Tibial artery (tissue), 4 donors: ENCODE data around the gene CLEC2L.

ENCODE experiments used
- DNase-seq, 2 donors: peaks; one replicate each; pipeline ENCODE4 v3.0.0-alpha.2; 2019
- H3K27ac ChIP-seq, 2 donors: fragments of 200-600 bp; sonication (generic) in 1 of 2; 1 replicate in 1 of 2; 2 replicates in 1 of 2; pipeline ENCODE4 v1.5.1; 2018 to 2019; ENCODE audit warnings: mild to moderate bottlenecking in 1 of 2
- H3K27me3 ChIP-seq, 2 donors: fragments of 200-600 bp; sonication (generic) in 1 of 2; one replicate each; pipeline versions ENCODE4 v1.5.1 to v1.6.0; 2016 to 2019
- H3K36me3 ChIP-seq, 3 donors: fragments of 200-600 bp; sonication (generic) in 2 of 3; one replicate each; pipeline ENCODE4 v1.5.1; 2016 to 2019; ENCODE audit warnings: mild to moderate bottlenecking in 2 of 3
- H3K4me1 ChIP-seq, 4 donors: fragments of 200-600 bp; sonication (generic) in 2 of 4; 1 replicate in 3 of 4; 2 replicates in 1 of 4; pipeline ENCODE4 v1.5.1; 2016 to 2019
- H3K4me3 ChIP-seq, 2 donors: fragments of 200-600 bp; sonication (generic) in 1 of 2; 1 replicate in 1 of 2; 2 replicates in 1 of 2; pipeline ENCODE4 v1.5.1; 2018 to 2019; ENCODE audit warnings: mild to moderate bottlenecking in 2 of 2
- H3K9me3 ChIP-seq, 3 donors: fragments of 200-600 bp; sonication (generic) in 1 of 3; one replicate each; pipeline ENCODE4 v1.5.1; 2016 to 2019
- intact Hi-C: fragments of 100-400 bp; cut with DNase I; formaldehyde crosslinking; loops from one replicate; pipeline ENCODE4 v1.15.0; 2023; ENCODE audit warnings: low total_unique reads
- TF ChIP-seq, protein P1 (sequence below), 2 experiments: fragments of 200-600 bp in 1 of 2; fragments of 450-650 bp in 1 of 2; IDR thresholded peaks; one replicate each; pipeline ENCODE4 v1.5.1; 2017 to 2019; ENCODE audit warnings: antibody characterized with exemption in 2 of 2, mild to moderate bottlenecking in 1 of 2, moderate library complexity in 1 of 2

CLEC2L gene

DNA sequence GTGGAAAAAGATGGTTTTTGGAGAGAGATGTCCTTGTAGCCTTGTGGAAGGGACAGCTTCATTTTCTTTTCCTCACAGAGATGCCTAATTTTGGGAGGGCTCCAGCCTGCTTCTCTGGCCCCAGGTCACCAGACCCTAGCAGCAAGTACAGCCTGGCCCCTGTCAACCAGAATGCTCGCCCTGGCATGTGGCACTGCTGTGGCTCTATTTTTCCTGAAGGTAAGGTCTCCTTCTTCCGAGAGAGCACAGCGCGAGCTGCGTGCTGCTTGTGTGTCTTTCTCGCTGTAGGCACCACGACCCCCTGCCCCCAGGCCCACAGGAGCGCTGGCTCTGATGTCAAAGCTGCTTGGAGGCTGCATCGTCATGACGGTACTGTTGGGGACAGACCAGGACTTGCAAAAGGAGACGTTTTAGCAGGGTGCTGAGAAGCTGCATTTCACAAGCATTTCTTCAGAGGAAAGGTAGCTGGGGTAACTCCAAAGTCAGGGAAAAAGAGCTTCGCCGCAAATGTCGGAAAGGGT lies 58.7 kb downstream of the CLEC2L start:
- no peak overlapping the region for H3K27ac ChIP-seq
- TF ChIP-seq, protein P1, sequence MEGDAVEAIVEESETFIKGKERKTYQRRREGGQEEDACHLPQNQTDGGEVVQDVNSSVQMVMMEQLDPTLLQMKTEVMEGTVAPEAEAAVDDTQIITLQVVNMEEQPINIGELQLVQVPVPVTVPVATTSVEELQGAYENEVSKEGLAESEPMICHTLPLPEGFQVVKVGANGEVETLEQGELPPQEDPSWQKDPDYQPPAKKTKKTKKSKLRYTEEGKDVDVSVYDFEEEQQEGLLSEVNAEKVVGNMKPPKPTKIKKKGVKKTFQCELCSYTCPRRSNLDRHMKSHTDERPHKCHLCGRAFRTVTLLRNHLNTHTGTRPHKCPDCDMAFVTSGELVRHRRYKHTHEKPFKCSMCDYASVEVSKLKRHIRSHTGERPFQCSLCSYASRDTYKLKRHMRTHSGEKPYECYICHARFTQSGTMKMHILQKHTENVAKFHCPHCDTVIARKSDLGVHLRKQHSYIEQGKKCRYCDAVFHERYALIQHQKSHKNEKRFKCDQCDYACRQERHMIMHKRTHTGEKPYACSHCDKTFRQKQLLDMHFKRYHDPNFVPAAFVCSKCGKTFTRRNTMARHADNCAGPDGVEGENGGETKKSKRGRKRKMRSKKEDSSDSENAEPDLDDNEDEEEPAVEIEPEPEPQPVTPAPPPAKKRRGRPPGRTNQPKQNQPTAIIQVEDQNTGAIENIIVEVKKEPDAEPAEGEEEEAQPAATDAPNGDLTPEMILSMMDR (IDR thresholded peaks at IDR 0.05) = no peak
- no peaks in the 10 kb centered on the region for H3K27me3 ChIP-seq
- H3K36me3 ChIP-seq = peaks cover 80 to 98% (median 98%) of the 10 kb centered on the region in 3 donors
- intact Hi-C loops = no loop called here
- no peak for DNase-seq
- no peaks in the 10 kb centered on the region for H3K4me1 ChIP-seq
- H3K4me3 ChIP-seq = no peak overlapping the region
- H3K9me3 ChIP-seq = no peaks in the 10 kb centered on the region

DNA sequence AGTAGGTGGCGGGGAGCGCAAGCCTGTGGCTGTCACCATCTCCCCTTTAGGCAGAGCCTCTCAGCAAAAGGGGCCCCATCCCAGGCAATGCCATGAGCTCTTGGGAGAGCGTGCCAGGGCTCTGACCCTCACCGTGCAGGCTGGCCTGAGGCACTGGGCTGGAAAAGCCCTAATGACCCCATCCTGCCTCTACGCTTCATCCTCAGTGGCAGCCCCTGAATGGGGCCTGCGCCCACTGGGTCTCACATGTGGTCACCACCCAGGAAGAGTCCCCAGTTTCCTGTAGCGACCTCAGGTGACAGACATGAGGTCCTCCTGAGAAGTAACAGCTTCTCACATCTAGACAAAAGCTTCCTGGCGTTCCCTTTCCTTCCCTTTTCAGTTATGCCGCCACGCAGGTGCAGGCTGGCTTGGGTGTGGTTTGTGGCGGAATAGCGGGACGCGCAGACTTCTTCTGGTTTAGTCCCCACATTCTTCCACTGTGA lies 59.2 kb downstream of the CLEC2L start:
- TF ChIP-seq, protein P1 (IDR thresholded peaks at IDR 0.05) = no peak
- intact Hi-C loops = no loop called here
- Histone ChIP-seq H3K4me1 (no peaks in the 10 kb centered on the region), H3K27ac (no peak overlapping the region), H3K27me3 (no peaks in the 10 kb centered on the region), H3K36me3 (peaks cover 85 to 95% (median 93%) of the 10 kb centered on the region in 3 donors), H3K9me3 (no peaks in the 10 kb centered on the region), H3K4me3 (no peak overlapping the region)
- no peak for DNase-seq

DNA sequence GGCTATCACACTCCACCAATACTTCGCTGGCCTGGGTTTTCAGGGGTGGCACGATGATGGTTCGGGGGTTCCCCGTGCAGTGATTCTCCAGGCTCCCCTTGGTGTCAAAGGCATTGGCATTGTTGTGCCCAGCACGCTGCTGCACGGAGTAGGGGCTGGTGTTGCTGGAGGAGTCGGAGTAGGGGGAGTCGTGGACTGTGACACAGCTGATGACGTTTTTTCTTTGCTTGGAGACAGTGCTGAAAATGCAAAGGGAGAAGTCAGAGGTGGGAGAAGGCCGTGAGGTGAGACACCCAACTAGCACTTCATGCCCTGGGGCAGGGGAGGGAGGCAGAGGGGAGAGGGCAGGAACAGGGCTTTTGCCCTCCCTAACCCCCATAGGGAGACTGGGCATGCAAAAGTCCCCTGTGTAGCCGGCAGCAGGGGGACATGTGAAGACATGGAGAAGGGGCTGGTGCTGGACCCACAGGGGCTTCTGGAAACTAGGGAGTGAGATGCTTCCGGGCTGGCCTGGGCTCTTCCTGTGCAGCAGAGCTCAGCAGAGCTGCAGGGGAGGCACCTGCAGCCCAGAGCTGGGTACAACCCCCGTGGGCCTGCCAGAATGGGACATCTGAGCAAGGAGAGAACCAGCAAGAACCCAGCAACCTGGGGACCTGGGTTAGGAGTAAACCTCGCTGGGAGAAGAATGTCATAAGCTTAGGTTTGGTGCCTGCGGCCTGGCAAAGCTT lies 60.5 kb downstream of the CLEC2L start:
- TF ChIP-seq, protein P1 (IDR thresholded peaks at IDR 0.05) = no peak
- H3K36me3 ChIP-seq = peaks cover 85 to 95% (median 87%) of the 10 kb centered on the region in 3 donors
- no peak for DNase-seq
- H3K27me3 ChIP-seq = no peaks in the 10 kb centered on the region
- H3K4me3 ChIP-seq = no peak overlapping the region
- no peak overlapping the region for H3K27ac ChIP-seq
- H3K9me3 ChIP-seq = no peaks in the 10 kb centered on the region
- H3K4me1 ChIP-seq = no peaks in the 10 kb centered on the region
- intact Hi-C loops = no loop called here

DNA sequence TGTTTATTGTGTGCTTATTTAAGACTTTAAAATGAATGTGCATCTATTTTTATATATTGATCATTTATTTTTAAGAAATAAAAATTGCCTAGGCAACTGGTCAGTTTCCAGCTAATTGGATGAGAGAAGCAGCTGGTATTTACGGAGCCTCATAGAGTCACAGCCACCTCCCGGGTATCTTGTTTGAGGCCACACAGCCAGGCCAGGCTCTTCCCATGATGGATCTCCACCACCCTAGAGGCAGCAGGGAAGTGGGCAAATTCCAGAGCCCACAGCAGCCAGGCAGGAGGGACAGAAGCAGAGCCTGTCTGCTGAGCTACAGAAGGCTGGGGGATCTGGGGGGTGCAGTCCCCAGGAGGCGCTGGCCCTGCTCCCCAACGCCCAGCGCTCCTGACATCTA lies 61.6 kb downstream of the CLEC2L start:
- DNase-seq = no peak
- no peak overlapping the region for H3K27ac ChIP-seq
- H3K9me3 ChIP-seq = no peaks in the 10 kb centered on the region
- intact Hi-C loops = no loop called here
- H3K4me1 ChIP-seq = no peaks in the 10 kb centered on the region
- H3K36me3 ChIP-seq = peaks cover 76 to 94% (median 92%) of the 10 kb centered on the region in 3 donors
- no peaks in the 10 kb centered on the region for H3K27me3 ChIP-seq
- TF ChIP-seq, protein P1 (IDR thresholded peaks at IDR 0.05) = no peak
- H3K4me3 ChIP-seq = no peak overlapping the region

DNA sequence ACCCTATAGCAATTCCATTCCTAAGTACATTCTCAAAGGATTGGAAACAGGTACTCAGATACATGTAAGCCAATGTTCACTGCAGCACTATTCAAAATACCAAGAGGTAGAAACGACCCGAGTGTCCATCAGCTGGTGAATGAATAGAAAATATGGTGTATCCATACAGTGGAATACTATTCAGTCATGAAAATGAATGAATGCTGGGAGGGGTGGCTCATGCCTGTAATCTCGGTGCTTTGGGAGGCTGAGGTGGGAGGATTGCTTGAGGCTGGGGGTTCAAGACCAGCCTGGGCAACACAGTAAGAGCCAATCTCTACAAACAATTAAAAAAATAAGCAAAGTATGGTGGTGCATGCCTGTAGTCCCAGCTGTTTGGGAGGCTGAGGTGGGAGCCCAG lies 62.8 kb downstream of the CLEC2L start:
- intact Hi-C loops = no loop called here
- Histone ChIP-seq H3K36me3 (peaks cover 64 to 94% (median 87%) of the 10 kb centered on the region in 3 donors), H3K27ac (no peak overlapping the region), H3K27me3 (no peaks in the 10 kb centered on the region), H3K4me1 (no peaks in the 10 kb centered on the region), H3K9me3 (no peaks in the 10 kb centered on the region), H3K4me3 (no peak overlapping the region)
- no peak for DNase-seq
- TF ChIP-seq, protein P1 (IDR thresholded peaks at IDR 0.05) = no peak
